GM21786 (cell line): ENCODE measurements around the gene DDX39A.
"Not testable (repeated sequence)": the region's sequence is repeated elsewhere in the genome, so short reads cannot be mapped to it uniquely, and the experiment has no call there.

ENCODE experiments used
- ATAC-seq: cut with Tn5 transposase; IDR thresholded peaks from one replicate; pipeline ENCODE4 v1.9.1; 2021; ENCODE audit not compliant: unreplicated experiment

DDX39A gene

GRCh38 chr19:14367016-14367415, 52.1 kb downstream of the DDX39A start:
- no peak for ATAC-seq

- peak; percentile 54 for ATAC-seq
Observed at GRCh38 chr19:14366529-14366928, 52.6 kb downstream of the DDX39A start.

GRCh38 chr19:14364098-14364443, 55.1 kb downstream of the DDX39A start:
- ATAC-seq, result not testable (repeated sequence)

GRCh38 chr19:14363183-14364097, 55.7 kb downstream of the DDX39A start:
- no peak for ATAC-seq

GRCh38 chr19:14361824-14362223, 57.3 kb downstream of the DDX39A start:
- ATAC-seq, result no peak
